ENCODE data around the gene GIMAP4. TPM values are rescaled to one million over a fixed set of nuclear protein-coding genes. Genes with fewer than 3 reads are reported as not detected.
"Not testable (repeated sequence)": the region's sequence is repeated elsewhere in the genome, so short reads cannot be mapped to it uniquely, and the experiment has no call there.

GIMAP4 gene
- total RNA-seq, 1 experiment from 2014 or later = not detected

- POLR2A ChIA-PET (ENCODE audit: low non-redundant PET) = no interaction called here
- TF ChIP-seq EZH2 (IDR thresholded peaks at IDR 0.05; ENCODE audit: borderline replicate concordance, low read depth, low read length, poor library complexity, severe bottlenecking) (no peak), CTCF (conservative IDR thresholded peaks at IDR 0.05; ENCODE audit: low read depth, low read length) (no peak)
- no peak overlapping the region for H3K4me3 ChIP-seq (ENCODE audit: low read depth, low read length, poor library complexity, severe bottlenecking)
- H3K9me3 ChIP-seq (ENCODE audit: low read depth, low read length, poor library complexity, severe bottlenecking) = no peaks in the 10 kb centered on the region
- CTCF ChIA-PET = no interaction called here
- BruUV-seq (replicated peaks) = no TSS peak
- no peak for DNase-seq (ENCODE audit: low spot score)
- no peak overlapping the region for H3K27ac ChIP-seq (ENCODE audit: low read depth, low read length, poor library complexity, severe bottlenecking)
- H3K4me1 ChIP-seq (ENCODE audit: insufficient read depth, low read length, poor library complexity, severe bottlenecking) = no peaks in the 10 kb centered on the region
- no peaks in the 10 kb centered on the region for H3K27me3 ChIP-seq (replicated peaks; ENCODE audit: insufficient read depth, low read depth, low read length, poor library complexity)
- intact Hi-C loops (cut with micrococcal nuclease; ENCODE audit: unreplicated experiment) = no loop called here
- H3K36me3 ChIP-seq (ENCODE audit: insufficient read depth, low read length, poor library complexity, severe bottlenecking) = no peaks in the 10 kb centered on the region
These were observed 46.7 kb downstream of the GIMAP4 start for GRCh38 chr7:150613880-150614279.

- H3K4me3 ChIP-seq (ENCODE audit: low read depth, low read length, poor library complexity, severe bottlenecking); CTCF ChIA-PET; DNase-seq (ENCODE audit: low spot score); H3K27me3 ChIP-seq (replicated peaks; ENCODE audit: insufficient read depth, low read depth, low read length, poor library complexity); H3K27ac ChIP-seq (ENCODE audit: low read depth, low read length, poor library complexity, severe bottlenecking); POLR2A ChIA-PET (ENCODE audit: low non-redundant PET); H3K4me1 ChIP-seq (ENCODE audit: insufficient read depth, low read length, poor library complexity, severe bottlenecking); intact Hi-C loops (cut with micrococcal nuclease; ENCODE audit: unreplicated experiment); H3K36me3 ChIP-seq (ENCODE audit: insufficient read depth, low read length, poor library complexity, severe bottlenecking); H3K9me3 ChIP-seq (ENCODE audit: low read depth, low read length, poor library complexity, severe bottlenecking); BruUV-seq (replicated peaks): not testable (repeated sequence)
These were observed 47.2 kb downstream of the GIMAP4 start for GRCh38 chr7:150614426-150614825.

GRCh38 chr7:150615221-150615755 lies 48.1 kb downstream of the GIMAP4 start:
- intact Hi-C loops (cut with micrococcal nuclease; ENCODE audit: unreplicated experiment); CTCF ChIA-PET; BruUV-seq (replicated peaks); H3K27ac ChIP-seq (ENCODE audit: low read depth, low read length, poor library complexity, severe bottlenecking); H3K27me3 ChIP-seq (replicated peaks; ENCODE audit: insufficient read depth, low read depth, low read length, poor library complexity); POLR2A ChIA-PET (ENCODE audit: low non-redundant PET); H3K4me1 ChIP-seq (ENCODE audit: insufficient read depth, low read length, poor library complexity, severe bottlenecking); H3K36me3 ChIP-seq (ENCODE audit: insufficient read depth, low read length, poor library complexity, severe bottlenecking); H3K4me3 ChIP-seq (ENCODE audit: low read depth, low read length, poor library complexity, severe bottlenecking); H3K9me3 ChIP-seq (ENCODE audit: low read depth, low read length, poor library complexity, severe bottlenecking); DNase-seq (ENCODE audit: low spot score): not testable (repeated sequence)

GRCh38 chr7:150620061-150620460 lies 52.9 kb downstream of the GIMAP4 start:
- POLR2A ChIA-PET (ENCODE audit: low non-redundant PET) = no interaction called here
- no peaks in the 10 kb centered on the region for H3K27me3 ChIP-seq (replicated peaks; ENCODE audit: insufficient read depth, low read depth, low read length, poor library complexity)
- no TSS peak for BruUV-seq (replicated peaks)
- no peak overlapping the region for H3K4me3 ChIP-seq (ENCODE audit: low read depth, low read length, poor library complexity, severe bottlenecking)
- TF ChIP-seq CTCF (conservative IDR thresholded peaks at IDR 0.05; ENCODE audit: low read depth, low read length) (no peak), EZH2 (IDR thresholded peaks at IDR 0.05; ENCODE audit: borderline replicate concordance, low read depth, low read length, poor library complexity, severe bottlenecking) (no peak)
- H3K9me3 ChIP-seq (ENCODE audit: low read depth, low read length, poor library complexity, severe bottlenecking) = no peaks in the 10 kb centered on the region
- H3K4me1 ChIP-seq (ENCODE audit: insufficient read depth, low read length, poor library complexity, severe bottlenecking) = no peaks in the 10 kb centered on the region
- no peak for DNase-seq (ENCODE audit: low spot score)
- no peaks in the 10 kb centered on the region for H3K36me3 ChIP-seq (ENCODE audit: insufficient read depth, low read length, poor library complexity, severe bottlenecking)
- CTCF ChIA-PET = no interaction called here
- intact Hi-C loops (cut with micrococcal nuclease; ENCODE audit: unreplicated experiment) = no loop called here
- H3K27ac ChIP-seq (ENCODE audit: low read depth, low read length, poor library complexity, severe bottlenecking) = no peak overlapping the region

Measured in A673 (cell line).